GM19240 (cell line): ENCODE measurements around the gene CDK16.
A peak's percentile ranks its signal among the peaks of the same experiment; 100 is the strongest.

Experiments
- DNase-seq: peaks from one replicate; pipeline ENCODE4 v3.0.0; 2011; ENCODE audit warnings: low spot score; ENCODE audit not compliant: insufficient read length

The CDK16 gene

DNA sequence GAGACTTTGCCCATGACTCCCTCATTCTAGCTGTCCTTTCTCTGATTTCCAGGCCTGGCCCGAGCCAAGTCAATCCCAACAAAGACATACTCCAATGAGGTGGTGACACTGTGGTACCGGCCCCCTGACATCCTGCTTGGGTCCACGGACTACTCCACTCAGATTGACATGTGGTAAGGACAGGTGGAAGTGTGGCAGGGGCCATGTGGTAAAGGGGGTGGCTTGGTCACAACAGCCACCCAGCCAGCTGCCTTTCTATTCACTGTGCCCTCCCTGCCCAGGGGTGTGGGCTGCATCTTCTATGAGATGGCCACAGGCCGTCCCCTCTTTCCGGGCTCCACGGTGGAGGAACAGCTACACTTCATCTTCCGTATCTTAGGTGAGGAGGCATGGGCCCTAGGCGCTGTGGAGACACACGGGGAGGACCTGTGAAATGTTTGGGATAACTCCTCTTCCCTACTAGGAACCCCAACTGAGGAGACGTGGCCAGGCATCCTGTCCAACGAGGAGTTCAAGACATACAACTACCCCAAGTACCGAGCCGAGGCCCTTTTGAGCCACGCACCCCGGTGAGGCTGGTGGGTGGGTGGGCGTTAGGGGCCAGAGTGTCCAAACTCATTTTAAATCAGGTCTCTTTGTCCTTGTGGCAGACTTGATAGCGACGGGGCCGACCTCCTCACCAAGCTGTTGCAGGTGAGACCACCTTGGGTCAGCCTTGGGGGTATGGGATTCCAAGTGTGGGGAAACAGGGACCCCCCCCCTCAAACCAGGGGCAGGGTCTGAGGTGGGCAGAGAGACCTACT is 8.3 kb downstream of the CDK16 start:
- DNase-seq: no peak

DNA sequence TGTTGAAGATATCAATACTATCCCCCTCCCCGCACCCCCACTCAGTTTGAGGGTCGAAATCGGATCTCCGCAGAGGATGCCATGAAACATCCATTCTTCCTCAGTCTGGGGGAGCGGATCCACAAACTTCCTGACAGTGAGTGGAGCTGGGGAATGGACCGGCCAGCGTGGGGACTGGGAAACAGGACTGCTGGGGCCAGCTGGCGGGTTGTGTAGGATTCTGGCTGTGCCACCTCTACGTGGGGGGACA is 8.8 kb downstream of the CDK16 start:
- no peak for DNase-seq

GRCh38 chrX:47228550-47229270 is 10.2 kb downstream of the CDK16 start:
- no peak for DNase-seq

DNA sequence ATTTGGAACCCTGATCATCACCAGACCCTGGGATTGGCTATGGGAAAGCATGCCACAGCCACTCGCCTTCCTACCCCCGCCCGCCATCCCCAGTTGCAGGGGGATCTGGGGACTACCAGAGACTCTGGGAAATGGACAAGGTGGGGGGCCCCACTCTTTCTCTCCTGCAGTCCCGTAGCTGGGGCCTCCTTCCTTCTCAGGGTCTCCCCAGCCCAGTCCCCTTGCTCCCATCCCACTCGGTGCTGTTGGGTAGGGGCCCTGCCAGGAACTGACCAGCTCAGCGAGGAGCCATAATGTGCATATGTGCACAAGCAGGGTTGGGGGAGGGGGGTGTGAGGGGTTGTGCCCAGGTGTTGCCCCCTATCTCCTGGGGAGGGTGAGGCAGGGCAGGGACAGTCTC is 10.9 kb downstream of the CDK16 start:
- DNase-seq: no peak

DNA sequence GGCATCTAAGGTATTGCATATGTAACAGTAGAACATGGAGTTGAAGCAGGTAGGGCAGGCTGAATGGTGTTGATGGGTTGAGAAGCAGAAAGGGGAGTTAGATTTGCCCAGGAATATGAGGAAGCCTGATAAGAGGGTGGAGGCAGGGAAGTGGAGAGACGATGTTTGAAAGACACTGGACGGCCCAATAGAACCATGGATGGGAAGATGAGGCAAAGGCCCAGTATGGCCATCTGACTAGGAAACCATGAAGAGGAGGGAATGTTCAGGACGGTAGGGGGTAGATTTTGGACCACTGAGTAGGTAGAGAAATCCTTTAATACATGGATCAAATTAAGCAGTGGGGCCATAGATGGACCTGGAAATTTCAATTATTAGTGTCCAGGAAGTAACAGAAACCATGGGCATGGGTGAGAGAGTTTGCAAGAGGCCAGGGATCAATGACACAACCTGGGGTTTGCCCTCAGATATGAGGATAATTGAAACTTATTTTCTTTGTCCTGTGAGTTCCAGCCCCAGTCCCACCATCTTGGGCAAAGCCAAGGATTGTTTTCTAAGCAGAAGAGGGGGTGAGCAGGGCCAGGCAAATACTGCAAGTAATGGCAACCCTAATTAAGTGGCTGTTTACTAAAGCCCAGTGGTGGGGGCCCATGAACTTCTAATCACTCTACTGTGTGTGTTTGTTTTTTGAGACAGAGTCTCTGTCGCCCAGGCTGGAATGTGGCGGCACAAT is 11.8 kb downstream of the CDK16 start:
- DNase-seq: no peak

DNA sequence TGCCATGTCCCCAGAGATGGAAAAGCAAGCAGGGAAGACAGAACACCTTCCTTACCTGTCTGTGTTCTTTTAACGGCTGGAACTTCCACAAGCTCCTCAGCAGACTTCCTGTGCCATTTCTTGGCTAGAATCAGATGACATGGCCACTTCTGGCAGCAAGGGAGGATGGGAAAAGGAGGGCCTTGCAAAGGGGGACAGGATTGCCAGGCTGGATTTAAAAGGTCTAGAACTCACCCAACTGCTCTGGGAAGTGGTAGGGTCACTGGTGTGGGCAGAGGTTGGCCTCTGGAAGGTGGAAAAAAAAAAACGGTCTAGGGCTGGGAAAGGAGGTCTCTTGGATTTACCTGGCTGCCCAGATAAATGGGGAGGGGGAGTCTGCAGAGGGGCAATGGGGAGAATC is 12.7 kb downstream of the CDK16 start:
- DNase-seq: no peak

GRCh38 chrX:47232197-47232802 is 13.8 kb downstream of the CDK16 start:
- no peak for DNase-seq

GRCh38 chrX:47232803-47233332 is 14.4 kb downstream of the CDK16 start, which contains the start of gene USP11:
Gene USP11, plus strand, starts transcription at chrX:47233009. Its CDS starts 35 bp downstream, at chrX:47233044.
- peak; percentile 33 for DNase-seq

- DNase-seq: peak; percentile 69
Measured at GRCh38 chrX:47233333-47234113, 15.0 kb downstream of the CDK16 start.

- no peak for DNase-seq
Measured at GRCh38 chrX:47234583-47234982, 16.1 kb downstream of the CDK16 start.

DNA sequence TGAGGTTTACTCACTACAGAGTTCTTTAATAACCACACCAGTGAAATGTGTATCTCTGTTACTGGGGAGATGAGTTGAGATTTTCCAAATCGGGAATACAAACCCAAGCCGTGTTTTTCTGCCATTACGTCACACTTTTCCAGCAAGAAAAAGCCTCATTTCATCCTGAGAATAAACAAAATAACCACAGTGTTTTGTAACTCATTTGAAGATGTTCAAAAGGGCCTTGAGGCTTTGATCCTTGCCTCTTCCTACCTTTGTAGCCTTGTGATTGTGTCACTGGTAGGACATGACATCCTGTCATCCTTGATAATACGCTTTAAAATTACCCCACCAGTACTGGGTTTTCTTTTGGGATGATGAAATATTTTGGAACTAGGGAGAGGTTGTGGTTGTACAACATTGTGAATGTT is 17.2 kb downstream of the CDK16 start:
- DNase-seq: no peak

- DNase-seq: no peak
Measured at GRCh38 chrX:47239199-47239598, 20.7 kb downstream of the CDK16 start.

GRCh38 chrX:47239898-47240545 is 21.5 kb downstream of the CDK16 start:
- no peak for DNase-seq

GRCh38 chrX:47240619-47241018 is 22.1 kb downstream of the CDK16 start:
- no peak for DNase-seq

DNA sequence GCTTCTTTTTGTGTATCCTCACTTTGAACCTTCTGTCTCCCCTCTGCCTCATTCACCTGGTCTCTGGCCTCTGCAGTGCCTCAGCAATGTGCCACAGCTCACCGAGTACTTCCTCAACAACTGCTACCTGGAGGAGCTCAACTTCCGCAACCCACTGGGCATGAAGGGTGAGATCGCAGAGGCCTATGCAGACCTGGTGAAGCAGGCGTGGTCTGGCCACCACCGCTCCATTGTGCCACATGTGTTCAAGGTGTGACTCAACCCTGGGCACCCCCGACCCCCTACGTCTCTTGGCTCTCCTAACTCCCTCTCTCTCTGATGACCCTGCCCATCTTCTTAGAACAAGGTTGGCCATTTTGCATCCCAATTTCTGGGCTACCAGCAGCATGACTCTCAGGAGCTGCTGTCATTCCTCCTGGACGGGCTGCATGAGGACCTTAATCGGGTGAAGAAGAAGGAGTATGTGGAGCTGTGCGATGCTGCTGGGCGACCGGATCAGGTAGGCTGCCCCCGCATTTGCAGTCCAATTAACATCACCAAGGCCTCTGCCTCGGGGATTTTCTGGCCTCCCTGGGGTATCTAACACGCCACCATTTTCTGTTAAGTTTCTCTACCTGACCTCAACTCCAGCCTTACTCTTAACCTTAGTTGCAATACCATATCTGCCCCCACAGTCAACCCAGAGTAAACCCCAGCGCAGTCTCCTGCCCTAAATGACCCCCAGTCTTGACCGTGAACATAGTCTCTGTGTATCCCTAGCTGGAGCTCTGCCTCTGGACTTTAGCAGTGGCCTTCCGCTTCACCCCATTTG is 22.9 kb downstream of the CDK16 start:
- DNase-seq: no peak

DNA sequence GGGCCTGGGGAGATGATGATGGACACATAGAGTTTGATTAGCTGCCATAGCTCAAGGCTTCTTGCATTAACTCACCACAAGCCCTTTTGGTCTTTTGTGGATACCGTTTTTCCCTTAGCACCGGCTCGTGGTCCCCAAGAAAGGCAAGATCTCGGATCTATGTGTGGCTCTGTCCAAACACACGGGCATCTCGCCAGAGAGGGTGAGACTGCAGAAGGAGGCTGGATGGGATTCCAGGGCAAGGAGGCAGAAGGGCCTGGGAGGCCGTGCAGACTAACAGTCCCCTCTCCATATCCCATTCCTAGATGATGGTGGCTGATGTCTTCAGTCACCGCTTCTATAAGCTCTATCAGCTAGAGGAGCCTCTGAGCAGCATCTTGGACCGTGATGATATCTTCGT is 23.8 kb downstream of the CDK16 start:
- DNase-seq: no peak

GRCh38 chrX:47243351-47243750 is 24.9 kb downstream of the CDK16 start:
- DNase-seq: no peak

DNA sequence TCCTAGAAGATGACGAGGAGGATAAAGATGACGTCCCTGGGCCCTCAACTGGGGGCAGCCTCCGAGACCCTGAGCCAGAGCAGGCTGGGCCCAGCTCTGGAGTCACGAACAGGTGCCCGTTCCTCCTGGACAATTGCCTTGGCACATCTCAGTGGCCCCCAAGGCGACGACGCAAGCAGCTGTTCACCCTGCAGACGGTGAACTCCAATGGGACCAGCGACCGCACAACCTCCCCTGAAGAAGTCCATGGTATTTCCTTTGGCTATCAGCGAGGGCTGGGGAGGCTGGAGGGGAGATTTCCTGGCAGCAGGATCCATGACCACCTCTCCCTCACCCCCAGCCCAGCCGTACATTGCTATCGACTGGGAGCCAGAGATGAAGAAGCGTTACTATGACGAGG is 26.2 kb downstream of the CDK16 start:
- no peak for DNase-seq

DNA sequence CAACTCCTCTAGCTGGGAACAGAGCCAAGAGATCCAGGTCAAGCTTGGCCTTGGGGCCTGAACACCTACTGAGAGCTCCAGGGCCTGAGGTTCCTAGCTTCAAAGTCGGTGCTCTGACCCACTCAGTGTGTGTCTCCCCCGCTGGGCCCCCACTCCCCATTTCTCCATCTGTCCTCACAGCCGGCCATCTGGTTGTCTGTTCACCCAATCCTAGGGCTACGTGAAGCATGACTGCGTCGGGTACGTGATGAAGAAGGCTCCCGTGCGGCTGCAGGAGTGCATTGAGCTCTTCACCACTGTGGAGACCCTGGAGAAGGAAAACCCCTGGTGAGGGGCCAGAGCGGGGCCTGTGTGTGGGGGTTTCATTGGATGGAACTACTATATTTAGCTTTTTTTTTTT is 26.7 kb downstream of the CDK16 start:
- DNase-seq: no peak
